Esophagus mucosa (tissue), 1 donor: ENCODE measurements around the gene ZBTB20. TPM values are rescaled to one million over a fixed set of nuclear protein-coding genes. Genes with fewer than 3 reads are reported as not detected.

Experiments
- ATAC-seq: fragments of 200-7000 bp; cut with Tn5 transposase; one replicate; pipeline ENCODE4 v1.9.1; 2020
- total RNA-seq: library from RNA; stranded (reverse); gene quantifications from one replicate; pipeline ENCODE4 v1.2.4, GENCODE V29; 2023
- donor health status: DM: yes; HTN: yes; CAD: no.

The ZBTB20 gene
- total RNA-seq, 1 donor from 2014 or later: 7.3 TPM

- no peak for ATAC-seq
Observed at GRCh38 chr3:114756506-114757279, 390.4 kb downstream of the ZBTB20 start.

- ATAC-seq: no peak
Observed at GRCh38 chr3:114746502-114746901, 400.6 kb downstream of the ZBTB20 start.

GRCh38 chr3:114745322-114746240 lies 401.5 kb downstream of the ZBTB20 start:
- no peak for ATAC-seq

- ATAC-seq: no peak
Observed at GRCh38 chr3:114743746-114744485, 403.2 kb downstream of the ZBTB20 start.

GRCh38 chr3:114741066-114741465 lies 406.0 kb downstream of the ZBTB20 start:
- no peak for ATAC-seq

GRCh38 chr3:114739627-114740026 lies 407.5 kb downstream of the ZBTB20 start:
- no peak for ATAC-seq

DNA sequence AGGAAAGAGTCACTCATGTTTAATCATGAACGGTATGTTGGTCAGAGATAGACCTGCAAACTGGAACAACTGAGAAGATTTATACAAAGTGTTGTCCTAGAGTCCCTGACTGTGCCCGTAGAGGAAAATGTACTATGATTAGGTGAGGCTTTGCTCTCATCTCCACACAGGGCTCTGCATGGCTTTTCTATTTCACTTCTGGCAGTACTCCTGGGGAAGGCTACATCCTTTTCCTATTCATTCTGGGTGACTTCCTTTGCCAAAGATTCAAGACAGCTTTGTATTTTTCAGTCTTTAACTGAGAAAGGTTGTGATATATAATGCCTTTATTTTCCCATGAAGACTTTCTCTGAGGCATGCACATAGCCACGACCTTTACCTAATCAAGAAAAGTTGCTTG lies 414.7 kb downstream of the ZBTB20 start:
- ATAC-seq: no peak

GRCh38 chr3:114730397-114730796 lies 416.7 kb downstream of the ZBTB20 start:
- no peak for ATAC-seq

- ATAC-seq: no peak
Observed at GRCh38 chr3:114727373-114727772, 419.7 kb downstream of the ZBTB20 start.

GRCh38 chr3:114725966-114726365 lies 421.1 kb downstream of the ZBTB20 start:
- no peak for ATAC-seq

- ATAC-seq: no peak
Observed at GRCh38 chr3:114722530-114722929, 424.6 kb downstream of the ZBTB20 start.

DNA sequence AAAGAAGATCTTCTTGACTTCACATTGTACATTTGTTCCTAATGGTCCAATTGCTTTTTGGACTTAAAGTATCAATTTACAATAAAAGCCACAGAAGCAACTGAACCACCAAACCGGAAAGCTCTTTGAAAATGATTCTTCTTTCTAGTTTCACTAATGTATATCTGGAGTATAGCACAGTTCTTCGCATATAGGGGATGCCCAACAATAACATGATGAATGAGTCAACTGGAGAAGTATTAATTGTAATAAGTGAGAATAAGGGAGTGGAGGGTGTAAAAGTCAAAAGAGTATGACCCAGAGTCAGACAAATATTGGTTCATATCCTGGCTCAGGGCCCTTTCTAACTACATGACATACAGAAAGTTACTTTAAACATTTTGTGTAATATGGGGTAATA lies 425.2 kb downstream of the ZBTB20 start:
- no peak for ATAC-seq

DNA sequence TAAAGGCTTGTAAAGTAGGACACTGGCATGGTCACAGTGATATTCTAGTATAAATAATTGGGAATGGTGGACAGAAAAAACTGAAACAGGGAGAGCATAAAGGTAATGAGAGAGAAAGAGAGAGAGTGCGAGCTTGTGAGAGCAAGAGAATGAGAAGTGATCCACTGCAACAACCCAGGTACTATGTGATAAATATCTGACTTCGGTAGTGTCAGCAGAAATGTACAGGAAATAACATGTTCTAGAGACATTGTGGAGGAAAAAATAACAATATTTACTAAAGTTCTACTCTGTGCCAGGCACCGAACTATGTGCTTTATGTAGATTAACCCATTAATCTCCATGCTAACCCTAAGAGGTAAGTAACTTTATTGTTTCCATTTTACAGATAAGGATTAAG lies 425.9 kb downstream of the ZBTB20 start:
- ATAC-seq: no peak

GRCh38 chr3:114718898-114719210 lies 428.2 kb downstream of the ZBTB20 start:
- no peak for ATAC-seq

DNA sequence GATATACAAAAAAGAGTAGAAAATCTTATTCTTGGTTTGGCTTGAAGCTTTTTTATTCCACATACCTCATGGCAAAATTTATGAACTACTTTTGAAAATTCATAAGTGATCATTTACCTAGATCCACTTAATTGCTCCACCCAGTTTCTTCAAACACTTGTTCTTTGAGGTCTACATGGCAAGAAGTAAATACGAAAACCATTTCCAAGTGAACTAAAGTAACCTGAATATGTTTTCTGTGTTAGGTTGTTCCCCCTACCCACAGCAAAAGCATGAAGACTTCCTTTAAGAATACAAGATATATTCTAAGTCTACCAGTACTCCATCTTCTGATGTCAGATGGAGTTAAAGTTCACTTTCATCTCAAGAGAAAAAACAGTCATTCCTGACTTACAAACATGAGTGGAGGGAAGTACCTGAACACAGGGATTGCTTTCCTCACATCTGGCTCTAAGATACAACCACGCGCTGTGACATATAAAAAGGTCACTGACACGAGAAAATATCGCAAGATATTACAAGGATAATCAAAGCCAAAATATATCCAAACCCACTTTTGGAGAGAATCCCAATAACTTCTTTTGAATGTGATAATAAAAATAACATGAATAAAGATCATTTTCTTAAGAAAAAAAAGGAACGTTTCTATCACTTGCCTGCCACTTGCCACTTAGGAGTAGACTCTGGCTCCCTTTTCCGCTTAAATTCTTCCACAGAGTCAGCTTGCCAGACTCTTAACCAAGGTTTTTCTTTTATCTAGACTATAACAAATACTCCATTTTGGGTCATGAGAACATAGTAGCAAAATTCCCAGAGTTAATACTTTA lies 428.8 kb downstream of the ZBTB20 start:
- ATAC-seq: no peak

DNA sequence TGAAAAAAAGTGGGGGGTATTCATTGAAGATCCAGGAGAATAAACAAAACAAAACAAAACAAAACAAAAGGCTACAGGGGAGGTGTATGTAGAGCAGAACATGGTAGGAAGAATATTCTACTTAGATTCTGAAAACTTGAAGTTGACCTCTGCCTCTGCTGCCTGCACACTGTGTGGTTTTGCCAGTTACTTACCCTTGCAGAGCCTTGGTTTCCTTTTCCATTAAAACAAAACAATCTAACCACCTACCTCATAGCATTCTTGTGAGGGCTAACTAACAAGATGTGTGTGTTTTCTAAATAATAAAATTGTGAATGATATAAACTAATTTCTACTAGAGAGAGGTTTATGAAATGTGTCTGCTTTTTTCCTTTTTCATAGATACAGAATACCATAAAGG lies 430.2 kb downstream of the ZBTB20 start:
- ATAC-seq: no peak

- no peak for ATAC-seq
Observed at GRCh38 chr3:114716126-114716525, 431.0 kb downstream of the ZBTB20 start.

DNA sequence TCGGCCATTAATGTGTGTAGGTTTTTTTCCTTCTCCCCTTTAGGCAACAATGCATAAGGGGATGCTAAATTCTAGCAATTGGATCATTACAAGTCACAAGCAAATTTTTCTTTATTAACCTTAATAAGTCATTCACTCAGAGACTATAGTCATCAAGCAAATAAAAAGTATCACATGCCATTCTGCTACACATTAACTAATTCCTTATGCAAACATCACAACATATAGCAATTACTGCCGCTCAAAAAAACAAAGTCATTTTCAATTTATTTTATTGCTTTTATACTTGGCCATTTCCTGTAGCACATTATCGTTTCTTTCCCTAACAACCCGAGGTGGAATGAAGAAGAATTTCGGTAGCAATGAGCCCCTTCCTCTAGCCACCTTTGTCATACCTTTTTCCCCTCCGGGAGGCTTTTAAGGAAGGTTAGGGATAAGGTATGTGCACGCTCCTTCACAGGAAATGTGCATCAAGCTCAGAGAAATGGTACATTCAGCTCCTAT lies 432.1 kb downstream of the ZBTB20 start:
- no peak for ATAC-seq

GRCh38 chr3:114714237-114714636 lies 432.9 kb downstream of the ZBTB20 start:
- peak; percentile 31 for ATAC-seq

- ATAC-seq: no peak
Observed at GRCh38 chr3:114712728-114713492, 434.2 kb downstream of the ZBTB20 start.

- ATAC-seq: no peak
Observed at GRCh38 chr3:114711321-114711886, 435.7 kb downstream of the ZBTB20 start.
